Kidney (tissue), 14 donors: ENCODE data around the gene CRTC3. TPM values are rescaled to one million over a fixed set of nuclear protein-coding genes. Genes with fewer than 3 reads are reported as not detected.

Source experiments
- DNase-seq, 5 donors: peaks; one replicate each; pipeline ENCODE4 v3.0.0-alpha.2; 2013 to 2020
- FAIRE-seq: peaks from 2 replicates; lab custom pipeline; 2012; peaks lifted over from hg19 to GRCh38; lab: Jason Lieb, UNC
- H3K27ac ChIP-seq, 2 donors: one replicate each; pipeline ENCODE4 v1.7.0; 2013; ENCODE audit warnings: low read depth in 2 of 2, low read length in 2 of 2, inconsistent platforms in 1 of 2
- H3K27me3 ChIP-seq: one replicate; pipeline ENCODE4 v1.7.1; 2013; ENCODE audit warnings: low read length, inconsistent platforms; ENCODE audit not compliant: control insufficient read depth, insufficient read depth
- H3K36me3 ChIP-seq, 3 donors: one replicate each; pipeline versions ENCODE4 v1.7.0 to v1.7.1; 2013; ENCODE audit warnings: low read length in 3 of 3, control low read depth in 1 of 3, inconsistent platforms in 1 of 3; ENCODE audit not compliant: insufficient read depth in 3 of 3, control insufficient read depth in 2 of 3
- H3K4me1 ChIP-seq, 3 donors: one replicate each; pipeline versions ENCODE4 v1.7.0 to v1.7.1; 2013; ENCODE audit warnings: low read length in 3 of 3, inconsistent platforms in 1 of 3, low read depth in 1 of 3; ENCODE audit not compliant: control insufficient read depth in 2 of 3, insufficient read depth in 2 of 3
- H3K4me3 ChIP-seq, 3 donors: one replicate each; pipeline versions ENCODE4 v1.7.0 to v1.8.1; 2013; ENCODE audit warnings: low read length in 3 of 3, control low read depth in 1 of 3, inconsistent platforms in 1 of 3
- H3K9ac ChIP-seq, 3 donors: one replicate each; pipeline versions ENCODE4 v1.7.0 to v1.7.1; 2013; ENCODE audit warnings: low read length in 3 of 3, control low read depth in 1 of 3, inconsistent platforms in 1 of 3
- H3K9me3 ChIP-seq, 3 donors: one replicate each; pipeline versions ENCODE4 v1.7.0 to v1.7.1; 2013; ENCODE audit warnings: low read length in 3 of 3, control low read depth in 1 of 3, inconsistent platforms in 1 of 3; ENCODE audit not compliant: control insufficient read depth in 2 of 3, insufficient read depth in 1 of 3
- intact Hi-C: fragments of 100-400 bp; cut with DNase I; formaldehyde crosslinking; loops from one replicate; pipeline ENCODE4 v1.11.1; 2022
- polyA plus RNA-seq: library from polyadenylated mRNA; stranded (reverse); fragments of 350-450 nt; fragmentation: Illumina TruSeq; extraction: RNeasy Lipid Tissue Mini Kit (QIAGEN cat#74804); gene quantifications from one replicate; pipeline ENCODE4 v1.2.3, GENCODE V29; 2014; ENCODE audit warnings: low read depth, low replicate concordance; ENCODE audit not compliant: insufficient read depth
- total RNA-seq: library from RNA; stranded (reverse); fragmentation: NEBNext Ultra II Directional; extraction: Animal tissue kit (Norgen Biotek cat#: 25700); gene quantifications from one replicate; pipeline ENCODE4 v1.2.1, GENCODE V29; 2021
- TF ChIP-seq, protein P1 (sequence below): IDR thresholded peaks from 3 replicates; pipeline ENCODE4 v1.5.1; 2012; ENCODE audit warnings: mild to moderate bottlenecking, moderate library complexity, borderline replicate concordance; ENCODE audit not compliant: insufficient read depth; ENCODE audit errors: extremely low read depth
- donor health status: control.
- donor health status: control.
- donor health status: control.
- donor health status: control.
- donor health status: control.
- donor health status: DM: yes; HTN: yes; CAD: no.
- donor health status: Normal renal cell carcinoma (clear cell type).

The CRTC3 gene
- total and polyA plus RNA-seq, 2 donors from 2014 or later = 9.2 to 49.0 TPM

DNA sequence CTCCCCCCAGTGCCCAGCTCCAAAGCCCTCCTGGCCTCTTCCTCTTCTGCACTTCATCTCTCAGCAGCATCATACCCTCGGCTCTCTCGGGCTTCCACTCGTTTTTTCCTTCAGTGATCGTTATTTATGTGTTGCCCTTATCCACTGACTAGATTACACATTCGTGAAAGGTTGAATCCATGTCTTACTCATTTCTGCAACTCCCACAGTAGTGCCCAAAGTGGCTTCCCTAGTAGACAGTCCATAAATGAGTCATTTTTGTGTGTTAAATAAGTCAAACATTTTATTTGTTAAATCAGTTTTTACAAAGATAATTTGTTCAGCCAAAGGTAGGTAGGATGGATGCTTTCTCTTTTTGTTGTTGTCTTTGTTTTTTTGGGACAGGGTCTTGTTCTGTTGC, 87.4 kb downstream of the CRTC3 start:
- no peak for FAIRE-seq
- peaks cover 0 to 17% (median 12%) of the 10 kb centered on the region in 3 donors for H3K36me3 ChIP-seq
- H3K4me1 ChIP-seq = no peaks in the 10 kb centered on the region

DNA sequence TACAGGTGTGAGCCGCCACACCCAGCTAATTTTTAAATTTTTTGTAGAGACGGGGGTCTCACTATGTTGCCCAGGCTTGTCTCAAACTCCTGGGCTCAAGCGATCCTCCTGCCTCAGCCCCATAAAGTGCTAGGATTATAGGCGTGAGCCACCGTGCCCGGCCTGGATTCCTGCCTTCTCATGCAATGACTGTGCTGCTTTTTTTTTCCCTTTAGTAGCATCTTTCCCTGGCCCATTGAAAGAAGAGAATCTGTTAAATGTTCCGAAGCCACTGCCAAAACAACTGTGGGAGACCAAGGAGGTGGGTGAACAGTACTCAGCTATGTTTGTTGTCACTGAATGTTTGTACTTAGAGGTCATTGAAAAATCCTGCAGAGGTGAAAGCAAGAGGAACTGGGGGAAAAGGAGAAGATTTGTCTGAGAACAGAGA, 88.0 kb downstream of the CRTC3 start:
- no peaks in the 10 kb centered on the region for H3K9me3 ChIP-seq
- intact Hi-C loops = no loop called here
- H3K36me3 ChIP-seq = peaks cover 0 to 13% (median 8%) of the 10 kb centered on the region in 3 donors
- no peaks in the 10 kb centered on the region for H3K4me1 ChIP-seq
- no peak overlapping the region for H3K4me3 ChIP-seq
- TF ChIP-seq, protein P1, sequence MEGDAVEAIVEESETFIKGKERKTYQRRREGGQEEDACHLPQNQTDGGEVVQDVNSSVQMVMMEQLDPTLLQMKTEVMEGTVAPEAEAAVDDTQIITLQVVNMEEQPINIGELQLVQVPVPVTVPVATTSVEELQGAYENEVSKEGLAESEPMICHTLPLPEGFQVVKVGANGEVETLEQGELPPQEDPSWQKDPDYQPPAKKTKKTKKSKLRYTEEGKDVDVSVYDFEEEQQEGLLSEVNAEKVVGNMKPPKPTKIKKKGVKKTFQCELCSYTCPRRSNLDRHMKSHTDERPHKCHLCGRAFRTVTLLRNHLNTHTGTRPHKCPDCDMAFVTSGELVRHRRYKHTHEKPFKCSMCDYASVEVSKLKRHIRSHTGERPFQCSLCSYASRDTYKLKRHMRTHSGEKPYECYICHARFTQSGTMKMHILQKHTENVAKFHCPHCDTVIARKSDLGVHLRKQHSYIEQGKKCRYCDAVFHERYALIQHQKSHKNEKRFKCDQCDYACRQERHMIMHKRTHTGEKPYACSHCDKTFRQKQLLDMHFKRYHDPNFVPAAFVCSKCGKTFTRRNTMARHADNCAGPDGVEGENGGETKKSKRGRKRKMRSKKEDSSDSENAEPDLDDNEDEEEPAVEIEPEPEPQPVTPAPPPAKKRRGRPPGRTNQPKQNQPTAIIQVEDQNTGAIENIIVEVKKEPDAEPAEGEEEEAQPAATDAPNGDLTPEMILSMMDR = no peak
- no peak overlapping the region for H3K27ac ChIP-seq
- FAIRE-seq = no peak
- no peaks in the 10 kb centered on the region for H3K27me3 ChIP-seq
- no peak for DNase-seq
- no peak overlapping the region for H3K9ac ChIP-seq

More for the DNA sequence above, 87.4 kb downstream of the CRTC3 start:
- intact Hi-C loops = no loop called here
- no peak overlapping the region for H3K27ac ChIP-seq
- TF ChIP-seq, protein P1 = no peak
- no peaks in the 10 kb centered on the region for H3K27me3 ChIP-seq
- H3K9ac ChIP-seq = no peak overlapping the region
- DNase-seq = no peak
- no peak overlapping the region for H3K4me3 ChIP-seq
- no peaks in the 10 kb centered on the region for H3K9me3 ChIP-seq

DNA sequence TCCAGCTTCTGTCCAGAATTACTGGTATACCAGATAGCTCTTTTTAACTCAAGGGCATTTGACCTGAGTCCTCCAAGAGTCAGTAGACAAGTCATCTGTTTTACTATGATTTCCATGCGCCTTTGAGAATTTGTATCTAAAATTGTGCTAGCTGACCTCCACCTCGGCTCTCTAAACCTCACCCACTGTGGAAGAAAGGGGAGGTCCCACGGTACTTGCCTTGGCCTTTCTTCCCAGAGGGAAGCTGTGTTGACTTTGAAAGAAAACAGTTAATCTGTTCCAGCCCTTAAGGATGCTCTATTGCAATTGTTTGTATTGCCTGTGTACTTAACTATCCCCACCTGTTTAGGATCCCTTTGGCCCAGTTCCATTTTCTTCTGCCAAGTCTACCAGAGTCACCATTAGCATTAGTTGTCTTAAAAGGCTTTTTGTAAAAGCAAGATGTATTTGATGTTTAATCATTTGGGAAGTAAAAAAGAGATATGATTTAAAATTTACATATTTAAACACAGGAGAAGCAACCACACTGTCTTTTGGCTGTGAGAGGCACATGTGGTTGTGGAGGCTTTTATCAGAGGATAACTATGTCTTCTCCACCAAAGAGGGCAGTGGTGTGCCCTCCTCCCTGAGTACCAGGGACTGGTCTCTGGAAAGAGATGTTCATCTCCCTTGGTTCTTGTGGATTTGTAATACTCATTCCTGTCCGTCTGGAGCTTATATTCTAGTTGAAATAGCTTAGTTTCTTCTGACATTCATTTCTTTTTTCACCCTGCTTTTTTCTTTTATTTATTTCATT, 88.8 kb downstream of the CRTC3 start:
- no peak for FAIRE-seq
- TF ChIP-seq, protein P1 = no peak
- no peak overlapping the region for H3K27ac ChIP-seq

More for the DNA sequence above, 88.8 kb downstream of the CRTC3 start:
- intact Hi-C loops = no loop called here
- H3K4me3 ChIP-seq = no peak overlapping the region
- DNase-seq = no peak
- no peaks in the 10 kb centered on the region for H3K4me1 ChIP-seq
- H3K27me3 ChIP-seq = no peaks in the 10 kb centered on the region
- H3K36me3 ChIP-seq = peaks cover 0 to 13% (median 13%) of the 10 kb centered on the region in 3 donors
- H3K9me3 ChIP-seq = no peaks in the 10 kb centered on the region
- no peak overlapping the region for H3K9ac ChIP-seq
